ENCODE measurements around the gene RNF114. TPM values are rescaled to one million over a fixed set of nuclear protein-coding genes. Genes with fewer than 3 reads are reported as not detected.
"Not testable (repeated sequence)": the region's sequence is repeated elsewhere in the genome, so short reads cannot be mapped to it uniquely, and the experiment has no call there.

Gene RNF114
- total RNA-seq, 1 donor from 2014 or later = 46.8 TPM

DNA sequence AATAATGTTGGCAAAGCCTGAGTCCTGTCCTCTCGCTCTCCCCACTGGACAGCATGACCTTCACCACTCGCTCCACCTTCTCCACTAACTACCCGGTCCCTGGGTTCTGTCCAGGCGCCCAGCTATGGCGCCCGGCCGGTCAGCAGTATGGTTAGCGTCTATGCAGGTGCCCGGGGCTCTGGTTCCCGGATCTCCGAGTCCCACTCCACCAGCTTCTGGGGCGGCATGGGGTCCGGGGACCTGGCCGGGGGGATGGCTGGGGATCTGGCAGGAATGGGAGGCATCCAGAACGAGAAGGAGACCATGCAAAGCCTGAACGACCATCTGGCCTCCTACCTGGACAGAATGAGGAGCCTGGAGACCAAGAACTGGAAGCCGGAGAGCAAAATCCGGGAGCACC lies 20.5 kb downstream of the RNF114 start:
- H3K27ac Mint-ChIP-seq (ENCODE audit: unreplicated experiment) = no peak overlapping the region
- no peak for DNase-seq (ENCODE audit: low spot score)
- no peaks in the 10 kb centered on the region for H3K4me1 Mint-ChIP-seq (ENCODE audit: unreplicated experiment)
- peaks cover 40% of the 10 kb centered on the region for H3K36me3 Mint-ChIP-seq (ENCODE audit: low read depth, unreplicated experiment)
- TF ChIP-seq, protein P1, sequence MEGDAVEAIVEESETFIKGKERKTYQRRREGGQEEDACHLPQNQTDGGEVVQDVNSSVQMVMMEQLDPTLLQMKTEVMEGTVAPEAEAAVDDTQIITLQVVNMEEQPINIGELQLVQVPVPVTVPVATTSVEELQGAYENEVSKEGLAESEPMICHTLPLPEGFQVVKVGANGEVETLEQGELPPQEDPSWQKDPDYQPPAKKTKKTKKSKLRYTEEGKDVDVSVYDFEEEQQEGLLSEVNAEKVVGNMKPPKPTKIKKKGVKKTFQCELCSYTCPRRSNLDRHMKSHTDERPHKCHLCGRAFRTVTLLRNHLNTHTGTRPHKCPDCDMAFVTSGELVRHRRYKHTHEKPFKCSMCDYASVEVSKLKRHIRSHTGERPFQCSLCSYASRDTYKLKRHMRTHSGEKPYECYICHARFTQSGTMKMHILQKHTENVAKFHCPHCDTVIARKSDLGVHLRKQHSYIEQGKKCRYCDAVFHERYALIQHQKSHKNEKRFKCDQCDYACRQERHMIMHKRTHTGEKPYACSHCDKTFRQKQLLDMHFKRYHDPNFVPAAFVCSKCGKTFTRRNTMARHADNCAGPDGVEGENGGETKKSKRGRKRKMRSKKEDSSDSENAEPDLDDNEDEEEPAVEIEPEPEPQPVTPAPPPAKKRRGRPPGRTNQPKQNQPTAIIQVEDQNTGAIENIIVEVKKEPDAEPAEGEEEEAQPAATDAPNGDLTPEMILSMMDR (IDR thresholded peaks at IDR 0.05; ENCODE audit: unreplicated experiment) = no peak
- H3K27me3 Mint-ChIP-seq (ENCODE audit: unreplicated experiment) = peaks cover 2% of the 10 kb centered on the region
- H3K4me3 Mint-ChIP-seq (ENCODE audit: unreplicated experiment) = no peak overlapping the region
- H3K9me3 Mint-ChIP-seq (ENCODE audit: unreplicated experiment) = no peaks in the 10 kb centered on the region

DNA sequence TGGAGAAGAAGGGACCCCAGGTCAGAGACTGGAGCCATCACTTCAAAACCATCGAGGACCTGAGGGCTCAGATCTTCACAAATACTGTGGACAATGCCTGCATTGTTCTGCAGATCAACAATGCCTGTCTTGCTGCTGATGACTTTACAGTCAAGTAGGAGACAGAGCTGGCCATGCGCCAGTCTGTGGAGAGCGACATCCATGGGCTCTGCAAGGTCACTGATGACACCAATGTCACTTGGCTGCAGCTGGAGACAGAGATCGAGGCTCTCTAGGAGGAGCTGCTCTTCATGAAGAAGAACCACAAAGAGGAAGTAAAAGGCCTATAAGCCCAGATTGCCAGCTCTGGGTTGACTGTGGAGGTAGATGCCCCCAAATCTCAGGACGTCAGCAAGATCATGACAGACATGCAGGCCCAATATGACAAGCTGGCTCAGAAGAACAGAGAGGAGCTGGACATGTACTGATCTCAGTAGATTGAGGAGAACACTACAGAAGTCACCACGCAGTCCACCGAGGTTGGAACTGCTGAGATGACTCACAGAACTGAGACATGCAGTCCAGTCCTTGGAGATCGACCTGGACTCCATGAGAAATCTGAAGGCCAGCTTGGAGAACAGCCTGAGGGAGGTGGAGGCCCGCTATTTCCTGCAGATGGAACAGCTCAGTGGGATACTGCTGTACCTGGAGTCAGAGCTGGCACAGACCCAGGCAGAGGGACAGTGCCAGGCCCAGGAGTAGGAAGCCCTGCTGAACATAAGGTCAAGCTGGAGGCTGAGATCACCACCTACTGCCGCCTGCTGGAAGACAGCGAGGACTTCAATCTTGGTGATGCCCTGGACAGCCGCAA lies 21.1 kb downstream of the RNF114 start:
- peaks cover 37% of the 10 kb centered on the region for H3K36me3 Mint-ChIP-seq (ENCODE audit: low read depth, unreplicated experiment)
- H3K27ac Mint-ChIP-seq (ENCODE audit: unreplicated experiment); DNase-seq (ENCODE audit: low spot score); H3K27me3 Mint-ChIP-seq (ENCODE audit: unreplicated experiment); H3K9me3 Mint-ChIP-seq (ENCODE audit: unreplicated experiment); H3K4me3 Mint-ChIP-seq (ENCODE audit: unreplicated experiment); H3K4me1 Mint-ChIP-seq (ENCODE audit: unreplicated experiment): not testable (repeated sequence)

DNA sequence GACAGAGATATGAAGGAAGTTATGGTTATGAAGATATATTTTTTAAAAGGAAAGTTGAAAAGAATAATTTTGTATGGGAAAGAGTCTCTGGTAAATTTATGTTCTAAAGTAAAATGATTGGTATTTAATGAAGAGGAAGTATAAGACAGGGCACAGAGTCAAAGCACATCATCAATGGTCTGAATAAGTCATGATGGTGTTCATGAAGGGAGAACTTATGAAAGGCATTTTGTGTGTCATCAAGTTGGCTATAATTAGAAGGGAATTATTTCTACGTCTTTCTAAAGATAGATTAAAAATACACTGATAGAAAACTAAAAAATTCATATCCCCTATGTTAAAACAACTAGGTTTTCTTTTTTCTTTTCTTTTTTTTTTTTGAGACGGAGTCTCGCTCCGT lies 25.2 kb downstream of the RNF114 start:
- Mint-ChIP-seq H3K27me3 (ENCODE audit: unreplicated experiment) (no peaks in the 10 kb centered on the region), H3K36me3 (ENCODE audit: low read depth, unreplicated experiment) (peaks cover 16% of the 10 kb centered on the region), H3K4me3 (ENCODE audit: unreplicated experiment) (no peak overlapping the region), H3K27ac (ENCODE audit: unreplicated experiment) (no peak overlapping the region), H3K4me1 (ENCODE audit: unreplicated experiment) (no peaks in the 10 kb centered on the region), H3K9me3 (ENCODE audit: unreplicated experiment) (no peaks in the 10 kb centered on the region)
- TF ChIP-seq, protein P1 (IDR thresholded peaks at IDR 0.05; ENCODE audit: unreplicated experiment) = no peak
- DNase-seq (ENCODE audit: low spot score) = no peak

DNA sequence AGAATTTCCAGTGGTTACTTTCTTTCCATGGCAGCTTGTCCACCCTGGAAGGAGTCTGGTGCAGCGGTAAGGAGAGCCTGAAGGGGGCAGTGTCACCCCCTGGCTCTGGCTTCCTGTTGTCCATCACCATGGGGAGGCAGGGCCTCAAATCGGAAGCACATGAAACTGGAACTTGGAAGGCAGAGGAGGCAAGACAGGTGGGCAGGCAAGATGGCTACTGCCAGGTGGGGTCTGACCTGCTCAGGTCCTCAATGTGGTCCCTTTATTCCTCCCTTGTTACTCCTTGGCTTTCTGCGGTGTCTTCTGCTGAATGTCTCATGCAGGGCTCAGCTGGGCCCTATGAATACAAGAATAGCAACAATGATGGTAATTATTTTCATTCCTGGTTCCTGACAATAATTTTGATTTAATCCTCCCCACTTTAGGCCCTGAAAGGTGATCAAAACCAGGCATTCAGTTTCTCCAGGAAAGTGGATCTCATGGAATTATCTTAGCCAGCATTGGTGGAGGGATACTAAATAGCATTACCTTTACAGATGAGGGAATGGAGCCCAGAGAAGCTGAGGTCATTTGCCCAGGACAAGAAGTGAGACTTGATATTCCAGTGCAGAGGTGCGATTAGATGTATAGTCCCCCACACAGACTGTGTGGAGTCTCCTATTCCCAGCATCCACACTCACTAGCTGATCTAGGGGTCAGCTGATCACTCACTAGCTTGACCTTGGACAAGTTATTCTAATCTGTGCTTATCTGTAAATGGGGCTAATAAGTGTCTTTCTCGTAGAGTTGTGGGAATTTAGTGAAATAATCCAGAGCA lies 29.0 kb downstream of the RNF114 start:
- DNase-seq (ENCODE audit: low spot score) = peak; percentile 75
- peak overlapping the region; percentile 42 for H3K27ac Mint-ChIP-seq (ENCODE audit: unreplicated experiment)
- H3K36me3 Mint-ChIP-seq (ENCODE audit: low read depth, unreplicated experiment) = peaks cover 2% of the 10 kb centered on the region
- peaks cover 2% of the 10 kb centered on the region for H3K27me3 Mint-ChIP-seq (ENCODE audit: unreplicated experiment)
- TF ChIP-seq, protein P1 (IDR thresholded peaks at IDR 0.05; ENCODE audit: unreplicated experiment) = peak; percentile 75
- H3K4me3 Mint-ChIP-seq (ENCODE audit: unreplicated experiment) = no peak overlapping the region
- H3K4me1 Mint-ChIP-seq (ENCODE audit: unreplicated experiment) = peaks cover 13% of the 10 kb centered on the region
- H3K9me3 Mint-ChIP-seq (ENCODE audit: unreplicated experiment) = no peaks in the 10 kb centered on the region

DNA sequence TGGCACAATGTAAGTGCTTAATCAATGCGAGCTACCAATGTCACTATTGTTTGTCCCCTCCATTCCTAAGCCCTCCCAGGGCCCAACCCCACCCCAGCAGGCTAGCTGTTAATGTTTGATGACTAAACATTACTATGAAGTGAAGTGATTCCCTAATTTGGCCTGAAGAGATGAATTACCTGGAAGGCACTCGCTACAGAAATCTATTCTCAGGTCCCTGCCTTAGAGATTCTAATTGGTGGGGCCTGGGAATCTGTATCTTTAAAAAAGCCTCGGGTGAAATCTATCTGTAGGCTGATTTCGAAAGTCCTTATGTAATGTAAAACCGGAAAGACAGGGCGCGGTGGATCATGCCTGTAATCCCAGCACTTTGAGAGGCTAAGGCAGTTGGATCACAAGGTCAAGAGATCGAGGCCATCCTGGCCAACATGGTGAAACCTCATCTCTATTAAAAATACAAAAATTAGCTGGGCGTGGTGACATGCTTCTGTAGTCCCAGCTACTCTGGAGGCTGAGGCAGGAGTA lies 29.6 kb downstream of the RNF114 start:
- TF ChIP-seq, protein P1 (IDR thresholded peaks at IDR 0.05; ENCODE audit: unreplicated experiment) = no peak
- Mint-ChIP-seq H3K9me3 (ENCODE audit: unreplicated experiment) (no peaks in the 10 kb centered on the region), H3K36me3 (ENCODE audit: low read depth, unreplicated experiment) (no peaks in the 10 kb centered on the region), H3K4me1 (ENCODE audit: unreplicated experiment) (peaks cover 13% of the 10 kb centered on the region), H3K27me3 (ENCODE audit: unreplicated experiment) (peaks cover 2% of the 10 kb centered on the region), H3K4me3 (ENCODE audit: unreplicated experiment) (no peak overlapping the region), H3K27ac (ENCODE audit: unreplicated experiment) (no peak overlapping the region)
- no peak for DNase-seq (ENCODE audit: low spot score)
